HG03095 (cell line): ENCODE measurements around the gene SOX8.

Source experiments
- ATAC-seq: cut with Tn5 transposase; IDR thresholded peaks from one replicate; pipeline ENCODE4 v1.9.1; 2021; ENCODE audit warnings: moderate library complexity; ENCODE audit not compliant: unreplicated experiment

SOX8 gene

GRCh38 chr16:1003391-1004347, 22.1 kb downstream of the SOX8 start:
- ATAC-seq: no peak

DNA sequence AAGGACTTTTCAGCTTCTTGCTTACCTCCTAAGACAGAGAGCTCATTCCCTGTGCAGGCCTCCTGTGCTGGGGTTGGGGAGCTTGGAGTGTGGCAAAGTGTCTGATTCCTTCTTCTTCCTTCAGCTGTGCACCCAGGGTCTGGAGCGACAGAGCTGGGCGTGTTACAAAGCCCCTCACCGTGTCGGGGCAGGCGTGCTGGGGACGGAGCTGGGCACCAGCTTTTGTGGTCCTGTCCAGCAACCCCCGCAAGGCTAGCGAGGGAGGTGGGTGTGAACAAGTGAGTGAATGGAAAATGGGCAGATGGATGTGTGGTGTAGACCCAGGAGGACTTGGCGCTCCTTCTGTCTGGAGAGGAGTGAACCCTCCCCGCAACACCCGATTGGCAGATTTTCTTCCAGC, 23.7 kb downstream of the SOX8 start:
- ATAC-seq: no peak

GRCh38 chr16:1006781-1007180, 25.2 kb downstream of the SOX8 start:
- no peak for ATAC-seq

- ATAC-seq: no peak
Observed at GRCh38 chr16:1007284-1007850, 25.8 kb downstream of the SOX8 start.

GRCh38 chr16:1008085-1008484, 26.5 kb downstream of the SOX8 start:
- no peak for ATAC-seq

- ATAC-seq: no peak
Observed at GRCh38 chr16:1009358-1010150, 28.0 kb downstream of the SOX8 start.

GRCh38 chr16:1010251-1010650, 28.7 kb downstream of the SOX8 start:
- no peak for ATAC-seq

DNA sequence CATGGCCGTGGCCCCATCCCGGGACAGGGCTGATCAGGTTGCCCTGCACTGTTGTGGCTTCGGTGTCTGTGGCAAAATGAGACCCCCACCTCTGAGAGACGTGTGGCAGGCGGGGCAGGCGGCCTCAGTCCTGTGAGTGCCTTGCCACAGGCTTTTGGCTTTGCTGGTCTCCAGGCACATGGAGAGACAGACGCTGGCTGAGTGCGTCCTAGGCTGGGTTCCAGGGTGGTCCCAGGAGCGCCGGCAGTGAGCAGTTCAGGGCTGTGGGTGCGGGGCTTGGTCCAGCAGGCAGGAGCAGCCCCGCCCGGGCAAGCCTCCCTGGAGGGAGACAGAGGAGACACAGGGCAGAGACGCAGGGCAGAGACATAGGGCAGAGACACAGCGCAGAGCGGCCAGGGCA, 29.2 kb downstream of the SOX8 start:
- ATAC-seq: no peak

DNA sequence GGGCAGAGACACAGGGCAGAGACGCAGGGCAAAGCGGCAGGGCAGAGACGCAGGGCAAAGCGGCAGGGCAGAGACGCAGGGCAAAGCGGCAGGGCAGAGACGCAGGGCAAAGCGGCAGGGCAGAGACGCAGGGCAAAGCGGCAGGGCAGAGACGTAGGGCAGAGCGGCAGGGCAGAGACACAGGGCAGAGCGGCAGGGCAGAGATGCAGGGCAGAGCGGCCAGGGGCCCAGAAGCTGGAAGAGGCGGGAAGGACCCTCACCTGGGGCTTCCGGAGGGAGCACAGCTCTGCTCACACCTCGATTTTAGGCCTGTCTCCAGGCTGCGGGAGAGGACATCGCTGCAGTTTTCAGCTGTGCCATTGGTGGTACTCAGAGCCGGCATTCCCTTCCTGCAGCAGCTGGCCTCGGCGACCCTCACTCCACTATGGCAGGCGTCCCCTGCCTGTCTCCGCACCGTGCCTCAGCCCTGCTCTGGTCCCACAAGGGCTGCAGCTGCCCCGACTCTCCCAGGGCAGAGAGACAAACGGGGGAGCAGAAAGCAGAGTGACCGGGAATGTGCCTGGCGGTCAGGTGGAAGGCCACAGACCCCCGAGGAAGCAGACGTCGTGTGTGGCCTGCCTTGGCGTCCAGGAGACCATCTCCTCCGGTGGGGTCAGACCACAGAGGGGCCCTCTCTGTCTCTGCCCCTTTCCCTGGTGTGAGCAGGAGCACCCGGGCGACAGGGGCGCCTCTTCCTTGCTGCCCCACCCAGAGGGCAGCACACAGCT, 29.9 kb downstream of the SOX8 start:
- no peak for ATAC-seq

DNA sequence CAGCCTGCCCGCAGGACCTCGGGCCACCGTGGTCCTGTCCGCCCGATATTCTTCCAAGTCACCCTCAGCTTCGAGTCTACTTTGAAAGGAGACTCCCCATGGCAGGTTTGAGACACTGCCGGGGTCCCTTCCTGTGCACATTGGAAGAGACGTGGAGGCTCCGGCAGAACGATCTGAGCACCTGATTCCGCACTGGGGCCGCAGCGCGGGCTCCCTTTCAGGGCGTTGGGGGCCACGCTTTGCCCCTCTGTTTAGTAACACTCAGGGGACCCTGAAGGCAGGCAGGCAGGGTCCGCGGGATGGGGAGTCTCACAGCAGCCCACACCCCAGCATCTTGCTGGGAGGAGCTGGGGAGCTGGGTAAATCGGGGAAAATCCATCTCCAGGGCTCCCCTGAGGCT, 30.6 kb downstream of the SOX8 start:
- no peak for ATAC-seq

DNA sequence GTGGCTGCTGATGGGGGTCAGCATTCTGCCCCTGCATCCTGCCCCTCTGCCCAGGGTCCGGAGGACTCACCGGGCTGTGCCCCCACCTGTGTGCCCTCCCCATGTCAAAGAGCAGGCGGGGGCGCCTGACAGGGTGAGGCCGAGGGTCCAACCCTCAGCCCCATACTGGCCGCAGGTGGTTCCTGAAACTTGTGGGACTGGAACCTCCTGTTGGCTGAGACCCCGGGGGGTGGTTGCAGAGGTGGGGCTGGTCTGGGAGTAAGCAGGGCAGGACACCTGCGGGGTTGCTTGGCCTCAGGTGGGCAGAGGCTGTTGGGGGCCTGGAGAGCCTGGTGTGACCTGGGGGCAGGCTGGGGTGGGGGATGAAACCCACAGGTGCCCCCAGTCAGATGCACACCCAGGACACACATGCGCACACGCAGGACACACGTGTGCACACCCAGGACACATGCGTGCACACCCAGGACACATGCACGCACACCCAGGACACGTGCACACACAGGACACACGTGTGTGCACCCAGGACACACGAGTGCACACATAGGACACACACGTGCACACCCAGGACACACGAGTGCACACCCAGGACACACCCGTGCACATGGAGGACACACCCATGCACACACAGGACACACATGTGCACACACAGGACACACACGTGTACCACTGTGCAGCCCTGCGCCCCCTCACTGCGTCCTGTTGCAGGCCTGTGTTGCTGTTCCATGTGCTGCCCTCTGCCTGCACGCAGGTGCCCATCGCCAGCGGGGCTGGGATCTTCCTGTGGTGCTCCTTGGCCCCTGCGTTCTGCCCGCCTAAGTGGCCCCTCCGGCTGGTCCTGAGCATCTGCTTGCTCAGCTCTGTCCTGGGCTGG, 31.4 kb downstream of the SOX8 start:
- ATAC-seq: no peak

DNA sequence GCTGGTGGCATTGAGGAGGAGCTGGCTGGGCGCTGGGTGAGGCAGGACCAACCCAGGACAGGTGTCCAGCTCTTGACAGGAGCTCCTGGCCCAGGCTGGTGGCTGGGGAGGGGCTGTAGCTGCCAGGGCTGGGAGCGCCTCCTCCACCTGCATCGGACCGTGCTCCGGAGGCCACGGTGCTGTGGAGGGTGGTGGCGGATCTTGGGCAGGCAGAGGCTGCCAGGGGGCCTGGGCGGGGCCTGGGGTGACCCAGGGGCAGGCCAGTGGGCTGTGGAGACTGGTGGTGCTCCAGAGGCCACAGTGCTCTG, 32.0 kb downstream of the SOX8 start:
- ATAC-seq: no peak

- ATAC-seq: no peak
Observed at GRCh38 chr16:1014221-1014620, 32.7 kb downstream of the SOX8 start.

DNA sequence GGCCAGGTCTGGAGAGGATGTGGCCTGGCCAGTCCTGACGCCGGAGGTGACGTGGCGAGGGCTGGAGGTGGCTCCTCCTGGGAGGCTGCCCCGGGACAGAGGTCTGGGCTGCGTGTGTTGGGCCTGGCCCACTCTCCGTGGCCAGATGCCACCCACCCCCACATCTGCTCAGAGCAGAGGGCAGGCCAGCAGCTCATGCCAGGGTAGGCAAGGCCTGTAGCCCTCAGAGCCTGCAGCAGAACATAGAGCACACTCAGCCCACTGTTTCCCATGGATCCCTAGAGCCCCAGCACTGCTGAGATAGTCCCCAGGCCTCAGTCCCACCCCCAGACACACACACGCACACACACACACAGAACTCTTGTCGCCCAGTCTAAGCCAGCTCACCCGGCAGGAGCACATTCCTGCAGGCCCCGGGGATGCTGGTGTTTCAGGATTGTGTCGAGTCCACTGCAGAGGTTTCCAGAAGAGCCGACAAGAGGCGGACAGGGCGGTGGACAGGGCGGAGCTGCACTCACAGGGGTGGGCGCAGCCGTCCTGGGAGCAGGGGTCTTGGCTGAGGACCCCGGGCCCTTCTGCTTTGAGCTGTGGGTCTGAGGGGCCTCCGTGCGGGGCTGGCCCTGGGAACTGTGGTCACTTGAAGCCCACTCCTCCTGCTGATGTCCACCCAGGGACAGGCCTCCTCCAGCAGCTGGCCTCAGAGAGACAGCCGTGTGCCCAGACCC, 33.4 kb downstream of the SOX8 start:
- no peak for ATAC-seq

DNA sequence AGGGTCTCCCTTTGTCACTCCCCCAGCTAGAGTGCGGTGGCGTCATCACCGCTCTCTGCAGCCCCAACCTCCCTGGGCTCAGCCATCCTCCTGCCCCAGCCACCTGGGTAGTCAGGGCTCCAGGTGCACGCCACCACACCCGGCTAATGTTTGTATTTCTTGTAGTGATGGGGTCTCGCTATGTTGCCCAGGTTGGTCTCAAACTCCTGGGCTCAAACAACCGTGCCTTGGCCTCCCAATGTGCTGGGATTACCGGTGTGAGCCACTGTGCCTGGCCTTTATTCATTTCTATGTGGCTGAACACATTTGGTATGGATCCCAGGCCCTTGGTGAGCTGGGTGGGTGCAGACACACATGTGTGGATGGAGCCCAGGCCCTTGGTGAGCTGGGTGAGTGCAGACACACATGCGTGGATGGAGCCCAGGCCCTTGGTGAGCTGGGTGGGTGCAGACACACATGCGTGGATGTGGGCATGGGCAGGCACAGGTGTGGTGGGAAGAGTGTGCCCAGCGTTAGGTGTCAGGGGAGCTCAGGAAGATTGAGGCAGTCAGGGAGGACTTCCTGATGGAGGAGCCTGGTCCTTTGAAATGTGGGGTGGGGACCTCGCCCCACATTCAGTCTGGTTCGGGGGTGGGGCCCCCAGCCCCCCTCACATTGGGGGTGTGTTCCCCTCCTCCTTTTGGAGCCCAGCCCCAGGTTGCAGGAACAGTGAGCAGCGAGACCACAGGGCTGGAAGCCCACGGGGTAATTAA, 37.1 kb downstream of the SOX8 start:
- no peak for ATAC-seq

GRCh38 chr16:1019231-1020090, 37.9 kb downstream of the SOX8 start:
- ATAC-seq: no peak

GRCh38 chr16:1020091-1020399, 38.5 kb downstream of the SOX8 start:
- no peak for ATAC-seq

- no peak for ATAC-seq
Observed at GRCh38 chr16:1020591-1020990, 39.0 kb downstream of the SOX8 start.
